ENCODE measurements around the gene DPY19L3. TPM values are rescaled to one million over a fixed set of nuclear protein-coding genes. Genes with fewer than 3 reads are reported as not detected.

The DPY19L3 gene
- total RNA-seq, 1 donor from 2014 or later: 83.1 TPM

DNA sequence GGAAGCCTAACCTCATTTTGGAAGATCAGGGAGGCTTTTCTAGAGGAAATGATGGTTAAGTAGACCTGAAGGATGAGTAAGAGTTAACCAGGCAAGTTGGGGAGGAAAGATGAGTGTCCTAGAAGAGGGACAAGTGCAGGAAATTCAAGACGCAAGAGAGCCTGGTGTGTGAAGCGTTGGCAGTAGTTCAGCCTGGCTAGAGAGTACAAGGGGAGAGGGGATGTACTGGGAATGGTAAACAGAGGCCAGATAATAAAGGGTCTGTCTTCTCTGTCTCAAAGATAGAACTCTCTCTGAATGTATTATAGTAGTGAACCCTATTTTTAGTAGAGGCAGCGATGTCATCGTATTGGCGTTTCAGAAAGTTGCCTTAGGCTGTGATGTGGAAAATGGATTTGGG, 9.7 kb downstream of the DPY19L3 start:
- Histone ChIP-seq H3K4me3 (no peak overlapping the region), H4K20me1 (ENCODE audit: low read depth) (peaks cover 6% of the 10 kb centered on the region), H3K9ac (no peak overlapping the region), H3K27me3 (no peaks in the 10 kb centered on the region), H2AFZ (replicated peaks) (no peak overlapping the region), H3K9me3 (ENCODE audit: low read depth) (no peaks in the 10 kb centered on the region), H3K4me2 (no peak overlapping the region), H3K36me3 (peaks cover 19% of the 10 kb centered on the region), H3K4me1 (no peaks in the 10 kb centered on the region), H3F3A (ENCODE audit: low read depth) (no peaks in the 10 kb centered on the region), H3K27ac (no peak overlapping the region), H3K79me2 (ENCODE audit: low read depth) (peaks cover 28% of the 10 kb centered on the region)
- no peak for DNase-seq (ENCODE audit: low spot score)
- H3K4me1 Mint-ChIP-seq: no peaks in the 10 kb centered on the region
- peaks cover 49% of the 10 kb centered on the region for H3K36me3 Mint-ChIP-seq
- no peaks in the 10 kb centered on the region for H3K9me3 Mint-ChIP-seq
- H3K27ac Mint-ChIP-seq: no peak overlapping the region
- TF ChIP-seq, protein P1, sequence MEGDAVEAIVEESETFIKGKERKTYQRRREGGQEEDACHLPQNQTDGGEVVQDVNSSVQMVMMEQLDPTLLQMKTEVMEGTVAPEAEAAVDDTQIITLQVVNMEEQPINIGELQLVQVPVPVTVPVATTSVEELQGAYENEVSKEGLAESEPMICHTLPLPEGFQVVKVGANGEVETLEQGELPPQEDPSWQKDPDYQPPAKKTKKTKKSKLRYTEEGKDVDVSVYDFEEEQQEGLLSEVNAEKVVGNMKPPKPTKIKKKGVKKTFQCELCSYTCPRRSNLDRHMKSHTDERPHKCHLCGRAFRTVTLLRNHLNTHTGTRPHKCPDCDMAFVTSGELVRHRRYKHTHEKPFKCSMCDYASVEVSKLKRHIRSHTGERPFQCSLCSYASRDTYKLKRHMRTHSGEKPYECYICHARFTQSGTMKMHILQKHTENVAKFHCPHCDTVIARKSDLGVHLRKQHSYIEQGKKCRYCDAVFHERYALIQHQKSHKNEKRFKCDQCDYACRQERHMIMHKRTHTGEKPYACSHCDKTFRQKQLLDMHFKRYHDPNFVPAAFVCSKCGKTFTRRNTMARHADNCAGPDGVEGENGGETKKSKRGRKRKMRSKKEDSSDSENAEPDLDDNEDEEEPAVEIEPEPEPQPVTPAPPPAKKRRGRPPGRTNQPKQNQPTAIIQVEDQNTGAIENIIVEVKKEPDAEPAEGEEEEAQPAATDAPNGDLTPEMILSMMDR (IDR thresholded peaks at IDR 0.05): no peak
- no peak for TF ChIP-seq EZH2 (IDR thresholded peaks at IDR 0.05)
- no peak for TF ChIP-seq EZH2phosphoT487 (IDR thresholded peaks at IDR 0.05)
- no peaks in the 10 kb centered on the region for H3K27me3 Mint-ChIP-seq (ENCODE audit: insufficient read depth, low read depth)
- H3K4me3 Mint-ChIP-seq: no peak overlapping the region

DNA sequence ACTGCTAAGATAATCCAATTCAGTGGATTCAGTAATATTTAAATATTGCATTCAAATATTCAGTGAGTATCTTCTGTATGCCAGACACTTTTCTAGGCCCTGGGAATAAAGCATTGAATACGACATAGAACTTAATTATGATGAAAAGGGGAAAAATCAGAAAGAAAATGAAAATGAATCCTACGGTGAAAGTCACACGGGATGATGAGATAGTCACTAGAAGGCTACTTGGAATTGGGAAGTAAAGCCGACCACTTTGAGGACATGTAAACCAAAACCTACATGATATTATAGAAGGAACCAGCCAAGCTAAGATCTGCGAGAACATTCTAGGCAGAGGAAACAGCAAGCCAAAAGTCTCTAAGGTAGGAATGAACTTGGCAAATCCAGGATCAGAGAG, 10.1 kb downstream of the DPY19L3 start:
- peaks cover 48% of the 10 kb centered on the region for H3K36me3 Mint-ChIP-seq

DNA sequence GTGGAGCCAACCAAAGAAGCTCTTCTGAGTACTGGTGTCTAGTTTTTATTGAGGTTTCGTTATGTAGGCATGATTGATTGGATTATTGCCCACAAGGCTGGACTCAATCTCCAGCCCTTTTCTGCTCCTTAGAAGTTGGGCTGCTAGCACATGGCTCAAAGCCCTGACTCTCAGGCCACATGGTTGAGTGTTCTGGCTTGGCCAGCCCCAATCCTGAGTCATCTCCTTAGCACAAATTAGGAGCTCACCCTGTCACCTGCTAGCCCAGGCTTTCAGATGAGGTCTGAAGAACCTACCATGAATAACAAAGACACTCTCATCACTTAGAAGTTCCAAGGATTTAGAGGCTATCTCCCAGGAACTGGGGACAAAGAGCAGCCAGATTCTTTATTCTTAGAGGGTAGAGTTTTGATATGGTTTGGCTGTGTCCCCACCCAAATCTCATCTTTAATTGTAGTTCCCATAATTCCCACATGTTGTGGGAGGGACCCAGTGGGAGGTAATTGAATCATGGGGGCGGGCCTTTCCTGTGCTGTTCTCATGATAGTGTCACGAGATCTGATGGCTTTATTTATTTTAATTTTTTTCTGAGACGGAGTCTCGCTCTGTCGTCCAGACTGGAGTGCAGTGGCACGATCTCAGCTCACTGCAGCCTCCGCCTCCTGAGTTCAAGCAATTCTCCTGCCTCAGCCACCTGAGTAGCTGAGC, 11.3 kb downstream of the DPY19L3 start:
- H2AFZ ChIP-seq (replicated peaks): no peak overlapping the region
- Mint-ChIP-seq H3K9me3 (no peaks in the 10 kb centered on the region), H3K27me3 (ENCODE audit: insufficient read depth, low read depth) (no peaks in the 10 kb centered on the region), H3K4me3 (no peak overlapping the region), H3K4me1 (no peaks in the 10 kb centered on the region), H3K36me3 (peaks cover 42% of the 10 kb centered on the region), H3K27ac (no peak overlapping the region)
- H4K20me1 ChIP-seq (ENCODE audit: low read depth): peaks cover 5% of the 10 kb centered on the region
- peaks cover 16% of the 10 kb centered on the region for H3K79me2 ChIP-seq (ENCODE audit: low read depth)
- H3K4me2 ChIP-seq: no peak overlapping the region
- DNase-seq (ENCODE audit: low spot score): no peak
- no peaks in the 10 kb centered on the region for H3K4me1 ChIP-seq
- TF ChIP-seq, protein P1 (IDR thresholded peaks at IDR 0.05): no peak
- no peak for TF ChIP-seq EZH2phosphoT487 (IDR thresholded peaks at IDR 0.05)
- no peak for TF ChIP-seq EZH2 (IDR thresholded peaks at IDR 0.05)
- no peaks in the 10 kb centered on the region for H3K27me3 ChIP-seq
- H3K9ac ChIP-seq: no peak overlapping the region
- no peaks in the 10 kb centered on the region for H3K9me3 ChIP-seq (ENCODE audit: low read depth)
- H3K4me3 ChIP-seq: no peak overlapping the region
- no peaks in the 10 kb centered on the region for H3F3A ChIP-seq (ENCODE audit: low read depth)
- H3K27ac ChIP-seq: no peak overlapping the region
- H3K36me3 ChIP-seq: peaks cover 8% of the 10 kb centered on the region

More for the DNA sequence above, 10.1 kb downstream of the DPY19L3 start:
- Histone ChIP-seq H3K36me3 (peaks cover 17% of the 10 kb centered on the region), H3K79me2 (ENCODE audit: low read depth) (peaks cover 25% of the 10 kb centered on the region), H3K9ac (no peak overlapping the region), H2AFZ (replicated peaks) (no peak overlapping the region), H3K27me3 (no peaks in the 10 kb centered on the region), H3K4me2 (no peak overlapping the region), H3F3A (ENCODE audit: low read depth) (no peaks in the 10 kb centered on the region), H3K27ac (no peak overlapping the region), H3K4me1 (no peaks in the 10 kb centered on the region), H3K9me3 (ENCODE audit: low read depth) (no peaks in the 10 kb centered on the region), H3K4me3 (no peak overlapping the region), H4K20me1 (ENCODE audit: low read depth) (peaks cover 9% of the 10 kb centered on the region)
- no peaks in the 10 kb centered on the region for H3K4me1 Mint-ChIP-seq
- no peaks in the 10 kb centered on the region for H3K9me3 Mint-ChIP-seq
- DNase-seq (ENCODE audit: low spot score): no peak
- H3K4me3 Mint-ChIP-seq: no peak overlapping the region
- no peak overlapping the region for H3K27ac Mint-ChIP-seq
- TF ChIP-seq, protein P1 (IDR thresholded peaks at IDR 0.05): no peak
- TF ChIP-seq EZH2phosphoT487 (IDR thresholded peaks at IDR 0.05) (no peak), EZH2 (IDR thresholded peaks at IDR 0.05) (no peak)
- H3K27me3 Mint-ChIP-seq (ENCODE audit: insufficient read depth, low read depth): no peaks in the 10 kb centered on the region

Measured in neural progenitor cell (in vitro differentiated cells).